Activated naive CD8-positive, alpha-beta T cell treated with anti-CD3 and anti-CD28 coated beads, Interleukin-2, amount 50 U/mL, for 16 hours (primary cell): Measurements from ENCODE around the gene ANKRD33B.
A peak's percentile ranks its signal among the peaks of the same experiment; 100 is the strongest.
"Not testable (repeated sequence)": the region's sequence is repeated elsewhere in the genome, so short reads cannot be mapped to it uniquely, and the experiment has no call there.

Source experiments
- DNase-seq: peaks from one replicate; pipeline ENCODE4 v3.0.0-alpha.2; 2020; ENCODE audit warnings: low read depth, low spot score

The ANKRD33B gene

DNA sequence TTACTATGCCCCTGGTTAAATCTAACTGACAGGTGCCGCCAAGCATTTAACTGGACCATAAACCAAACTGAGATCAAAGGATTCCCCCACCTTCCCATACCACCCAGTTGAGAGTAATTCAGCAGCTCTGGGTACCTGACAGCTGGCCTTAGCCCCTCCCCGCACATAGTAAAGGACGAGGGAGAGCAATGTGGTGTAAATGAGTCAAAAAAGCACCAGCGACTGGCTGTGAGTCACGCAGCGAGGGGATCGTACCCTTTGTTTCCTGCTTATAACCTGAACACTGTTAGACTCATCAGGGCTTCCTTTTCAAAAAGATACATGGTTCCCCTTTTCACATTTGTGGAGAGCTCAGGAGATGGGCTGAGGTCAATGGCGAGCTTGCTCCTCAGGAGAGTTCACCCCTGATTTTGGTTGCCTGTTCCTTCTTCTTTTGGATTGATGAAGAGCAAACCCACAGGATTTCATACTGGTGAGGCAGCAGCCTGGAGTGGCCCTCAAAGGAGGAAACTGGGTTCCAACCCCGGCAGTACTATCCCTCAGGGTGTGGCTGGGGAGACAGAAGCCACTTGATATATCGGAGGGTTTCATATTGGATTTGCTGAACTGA lies 71.5 kb downstream of the ANKRD33B start:
- peak; percentile 53 for DNase-seq

GRCh38 chr5:10635867-10636350 lies 72.0 kb downstream of the ANKRD33B start:
- DNase-seq: no peak

DNA sequence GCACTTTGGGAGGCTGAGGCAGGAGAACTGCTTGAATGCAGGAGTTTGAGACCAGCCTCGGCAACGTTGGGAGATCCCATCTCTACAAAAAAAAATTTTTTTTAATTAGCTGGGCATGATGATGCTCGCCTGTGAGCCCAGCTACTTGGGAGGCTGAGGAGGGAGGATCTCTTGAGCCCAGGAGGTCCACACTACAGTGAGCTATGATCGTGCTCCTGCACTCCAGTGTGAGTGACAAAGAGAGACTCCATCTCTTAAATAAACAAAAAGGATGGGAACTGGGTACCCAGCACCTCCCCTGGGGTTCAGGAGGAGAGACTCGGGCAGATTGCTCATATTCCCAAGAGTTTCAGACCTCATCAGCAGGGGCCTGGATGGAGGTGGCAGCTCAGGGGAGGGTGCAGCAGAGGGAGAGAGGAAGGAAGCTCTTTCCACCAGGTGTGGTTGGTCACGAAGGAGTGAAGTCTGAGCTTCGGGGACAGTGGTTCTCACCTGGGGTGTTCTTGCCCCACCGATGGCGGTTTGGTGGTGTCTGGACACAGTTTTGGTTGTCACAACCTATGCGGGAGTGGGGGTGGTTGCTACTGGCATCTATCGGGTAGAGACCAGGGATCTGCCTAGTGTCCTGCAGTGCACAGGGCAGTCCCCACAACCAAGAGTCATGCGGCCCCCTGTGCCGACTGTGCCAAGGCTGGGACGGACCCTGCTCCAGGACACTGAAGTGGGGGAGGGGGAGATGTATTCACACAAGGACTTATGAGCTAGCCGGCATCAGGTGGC lies 72.7 kb downstream of the ANKRD33B start:
- DNase-seq: no peak

DNA sequence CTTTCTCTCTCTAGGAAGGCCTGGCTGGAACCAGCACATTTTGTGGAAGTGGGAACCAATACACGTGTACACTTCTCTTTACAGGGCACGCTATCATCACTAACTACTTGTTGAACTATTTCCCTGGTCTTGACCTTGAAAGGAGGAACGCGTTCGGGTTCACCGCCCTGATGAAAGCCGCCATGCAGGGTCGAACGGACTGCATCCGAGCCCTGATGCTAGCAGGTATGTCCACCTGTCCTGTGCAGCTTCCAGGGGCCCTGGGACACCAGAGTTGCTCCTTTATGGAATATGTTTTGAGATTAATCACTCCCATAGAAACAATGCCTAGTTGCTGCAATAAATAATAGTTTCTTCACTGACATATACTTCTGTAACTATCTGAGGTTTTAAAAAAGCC lies 74.1 kb downstream of the ANKRD33B start:
- DNase-seq: no peak

GRCh38 chr5:10638723-10639122 lies 74.9 kb downstream of the ANKRD33B start:
- DNase-seq: not testable (repeated sequence)

GRCh38 chr5:10639846-10640368 lies 76.0 kb downstream of the ANKRD33B start:
- no peak for DNase-seq

GRCh38 chr5:10642367-10642766 lies 78.5 kb downstream of the ANKRD33B start:
- DNase-seq: no peak

DNA sequence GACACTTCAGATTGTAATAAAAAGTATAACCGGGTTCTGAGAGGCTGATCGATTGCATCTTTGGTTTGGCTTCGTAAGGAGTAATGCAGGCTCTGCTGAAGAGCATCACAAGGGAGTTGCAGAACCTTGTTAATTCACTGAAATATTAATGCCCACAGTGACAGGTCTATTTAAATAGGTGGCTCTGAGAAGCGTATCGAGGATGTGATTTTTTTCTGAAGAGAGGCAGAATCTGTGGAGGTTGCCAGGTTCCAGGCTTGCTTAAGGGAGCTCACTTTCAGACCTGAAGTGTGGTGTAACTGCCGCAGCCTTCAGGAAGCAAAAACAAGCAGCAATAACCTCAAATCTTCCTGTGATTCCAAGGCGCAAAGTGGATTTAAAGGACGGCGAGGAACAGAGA lies 80.3 kb downstream of the ANKRD33B start:
- DNase-seq: no peak

DNA sequence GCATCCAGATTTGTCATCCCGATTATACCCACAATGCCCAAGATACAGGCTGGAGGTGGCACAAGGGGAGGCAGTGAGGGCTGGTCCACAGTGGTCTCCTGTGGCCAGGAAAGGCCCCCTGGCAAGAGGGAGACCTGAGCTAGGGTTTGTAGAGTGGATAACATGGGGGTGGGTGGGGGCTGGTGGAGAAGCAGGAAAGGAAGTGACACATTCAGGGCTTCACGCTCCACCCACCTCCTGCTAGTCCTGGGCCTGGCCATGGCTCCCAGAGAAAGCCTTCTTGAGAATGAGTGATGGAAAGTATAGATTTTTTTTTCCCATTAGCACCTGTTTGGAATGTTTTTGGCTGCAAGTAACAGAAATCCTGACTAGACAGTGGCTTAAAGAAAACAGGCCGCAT lies 81.3 kb downstream of the ANKRD33B start:
- DNase-seq: no peak

- DNase-seq: no peak
Observed at GRCh38 chr5:10645671-10646070, 81.8 kb downstream of the ANKRD33B start.

GRCh38 chr5:10647640-10648039 lies 83.8 kb downstream of the ANKRD33B start:
- DNase-seq: no peak

GRCh38 chr5:10648806-10649665 lies 85.2 kb downstream of the ANKRD33B start:
- DNase-seq: no peak

- DNase-seq: no peak
Observed at GRCh38 chr5:10649666-10650380, 86.0 kb downstream of the ANKRD33B start.

DNA sequence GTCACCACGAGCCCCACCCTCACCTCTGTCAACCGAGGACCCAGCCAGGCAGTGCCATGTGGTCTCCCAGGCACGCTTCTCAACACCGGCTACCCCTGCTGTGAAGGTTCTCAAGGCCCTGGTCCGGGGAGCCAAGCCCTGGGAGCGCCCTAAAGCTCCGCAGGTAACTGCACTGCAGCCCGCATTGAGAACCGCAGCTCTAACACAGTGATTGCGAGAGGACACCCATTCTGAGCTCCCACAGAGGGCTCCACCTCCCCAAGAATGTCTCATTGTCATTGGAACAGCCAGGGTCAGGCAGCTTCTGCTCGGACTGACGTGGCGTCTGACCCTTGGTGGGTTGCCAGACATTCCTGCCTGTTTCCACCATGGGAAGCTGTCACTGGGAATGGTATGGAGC lies 88.3 kb downstream of the ANKRD33B start:
- DNase-seq: no peak

DNA sequence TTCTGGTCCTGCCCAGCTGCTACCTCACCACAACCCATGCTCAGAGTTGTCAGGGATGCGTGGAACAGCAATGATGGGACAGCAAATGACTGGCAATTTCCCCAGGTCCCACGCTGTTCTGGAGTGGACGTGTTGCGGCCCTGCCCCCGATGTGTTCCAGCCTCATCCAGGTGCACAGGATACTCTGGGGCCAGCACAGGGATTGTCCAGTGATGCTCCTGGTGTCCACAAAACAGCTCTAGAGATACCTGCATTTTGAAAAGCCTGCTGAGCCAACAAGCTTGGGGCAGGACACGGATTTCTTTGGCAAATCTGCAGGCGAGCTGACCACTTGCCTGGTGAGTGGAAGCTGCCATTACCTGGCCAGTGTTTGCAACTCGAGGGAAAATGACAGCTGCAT lies 88.7 kb downstream of the ANKRD33B start:
- no peak for DNase-seq

DNA sequence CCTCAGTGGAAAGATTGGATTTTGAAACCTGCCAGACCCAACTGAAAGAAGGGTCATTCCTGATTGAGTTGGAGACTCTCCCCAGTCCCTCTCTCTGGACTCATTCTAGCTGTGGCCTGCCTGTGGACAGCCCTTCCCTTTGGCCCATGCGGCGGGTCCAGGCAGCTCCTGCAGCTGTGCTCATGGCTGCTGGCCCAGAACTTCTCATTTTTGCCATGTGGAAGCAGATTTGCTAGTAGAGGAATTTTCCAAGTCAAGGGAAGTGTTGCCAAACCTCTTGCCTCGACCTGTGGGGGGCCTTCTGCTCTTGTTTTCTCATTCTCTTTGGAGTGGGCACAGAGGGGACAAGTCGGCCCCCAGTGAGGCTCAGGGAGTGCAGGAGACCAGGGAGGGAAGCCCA lies 89.2 kb downstream of the ANKRD33B start:
- no peak for DNase-seq

DNA sequence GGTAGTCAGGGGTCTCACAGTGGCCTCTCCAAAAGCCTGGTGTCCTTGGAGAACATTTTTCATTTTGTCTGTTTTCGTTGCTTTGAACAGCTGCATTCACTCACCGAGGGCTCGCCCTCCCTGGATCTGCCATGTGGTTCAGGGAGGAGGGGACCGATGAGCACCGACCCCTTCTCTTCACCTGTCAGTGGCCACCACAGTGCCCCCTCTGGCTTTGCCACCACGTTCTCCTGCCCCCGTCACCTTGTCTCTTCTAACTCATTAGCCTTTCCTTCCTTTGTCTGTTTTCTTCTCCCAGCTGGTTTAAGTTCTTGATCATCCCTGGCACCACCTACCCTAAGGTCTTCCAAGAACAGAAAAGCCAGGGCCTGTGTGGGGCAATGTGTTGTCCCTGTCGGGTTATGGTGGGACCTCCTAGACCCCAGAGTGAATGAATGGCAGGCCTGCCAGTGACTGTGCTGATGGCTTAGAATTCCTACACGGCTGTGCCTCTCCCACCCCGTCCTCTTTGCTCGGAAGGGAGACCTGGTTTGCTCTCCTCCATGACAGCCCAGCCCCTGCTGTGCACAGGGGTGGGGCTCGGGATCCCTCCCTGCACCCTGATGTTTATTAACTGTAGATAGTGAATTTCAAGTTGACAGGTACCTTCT lies 90.0 kb downstream of the ANKRD33B start:
- no peak for DNase-seq

DNA sequence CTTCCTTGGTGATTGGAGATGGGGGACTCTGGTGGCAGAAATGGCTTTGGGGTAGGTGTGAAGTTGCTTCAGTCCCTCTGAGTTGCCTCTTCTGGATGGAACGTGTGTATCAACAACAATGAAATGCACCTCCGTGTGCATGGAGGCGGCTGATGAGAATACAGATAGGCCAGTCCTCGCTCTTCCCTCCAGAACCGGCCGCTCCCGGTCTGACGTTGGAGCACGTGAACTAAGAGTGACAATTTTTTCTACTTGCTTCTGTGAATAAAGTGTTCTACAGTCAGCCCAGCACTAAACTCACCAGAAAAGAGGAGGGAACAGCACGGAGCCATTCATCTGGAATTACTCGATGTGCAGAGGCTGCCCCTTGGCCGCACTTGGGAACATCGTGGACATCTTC lies 90.7 kb downstream of the ANKRD33B start:
- DNase-seq: no peak

DNA sequence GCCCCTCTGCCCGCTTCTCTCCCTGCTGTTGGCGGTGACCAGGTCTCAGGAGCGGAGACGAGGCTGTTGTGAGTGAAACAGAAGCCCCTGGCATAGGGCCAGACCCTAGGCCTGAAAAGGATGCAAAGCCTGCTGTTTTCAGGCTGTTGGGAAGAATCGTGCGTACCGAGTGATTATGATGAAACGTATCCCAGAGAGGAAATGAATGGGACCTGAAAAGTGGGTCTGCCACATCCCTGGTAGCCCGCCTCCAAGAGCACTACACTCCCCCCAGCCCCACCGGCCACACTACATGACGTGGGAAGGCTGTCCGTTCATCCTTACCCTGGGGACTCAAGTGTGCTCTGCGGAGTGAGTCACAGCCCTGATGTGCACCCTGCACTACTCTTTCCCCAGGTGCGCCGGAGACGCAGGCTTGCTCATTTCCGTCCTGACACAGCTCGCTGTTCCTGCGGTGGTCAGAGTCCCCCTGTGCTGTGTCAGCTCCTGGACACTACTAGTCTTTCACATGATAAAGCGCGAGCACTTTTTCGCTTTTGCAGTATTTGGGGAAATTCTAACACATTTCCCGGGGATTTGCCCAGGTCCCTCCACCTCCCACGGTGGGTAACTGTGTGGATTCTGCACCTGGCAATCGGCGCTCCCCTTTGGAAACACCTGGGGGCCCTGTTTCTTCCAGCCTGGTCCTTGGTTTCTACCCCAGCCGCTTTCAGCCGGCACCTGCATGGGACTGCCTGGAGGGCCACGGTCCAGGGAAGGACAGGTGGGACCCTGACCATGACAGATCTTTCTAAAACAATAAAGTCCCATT lies 91.5 kb downstream of the ANKRD33B start:
- no peak for DNase-seq
